CD14-positive monocyte (primary cell): ENCODE measurements around the gene DNAAF5. TPM values are rescaled to one million over a fixed set of nuclear protein-coding genes. Genes with fewer than 3 reads are reported as not detected.

Experiments
- DNase-seq, 3 donors: peaks; one replicate each; pipeline ENCODE4 v3.0.0-alpha.2; 2011 to 2022
- H2AFZ ChIP-seq: 2 replicates; pipeline ENCODE4 v1.6.0; 2012; ENCODE audit warnings: mild to moderate bottlenecking, low read depth, low read length, inconsistent platforms; ENCODE audit not compliant: insufficient read depth, poor library complexity, severe bottlenecking
- H3K27ac ChIP-seq, 2 donors: 1 replicate in 1 of 2; 2 replicates in 1 of 2; pipeline ENCODE4 v1.5.1; 2012 to 2013; ENCODE audit warnings: low read length in 2 of 2, control low read depth in 1 of 2, inconsistent platforms in 1 of 2, low read depth in 1 of 2, mild to moderate bottlenecking in 1 of 2
- H3K27me3 ChIP-seq, 2 donors: one replicate each; pipeline versions ENCODE4 v1.6.0 to v1.6.1; 2011 to 2013; ENCODE audit warnings: low read length in 2 of 2; ENCODE audit not compliant: control insufficient read depth in 2 of 2, insufficient read depth in 2 of 2
- H3K36me3 ChIP-seq, 2 donors: replicated peaks in 1 of 2; 1 replicate in 1 of 2; 2 replicates in 1 of 2; pipeline versions ENCODE4 v1.5.1 to v1.6.1; 2012 to 2013; ENCODE audit warnings: low read length in 2 of 2, control low read depth in 1 of 2, inconsistent platforms in 1 of 2, mild to moderate bottlenecking in 1 of 2; ENCODE audit not compliant: insufficient read depth in 2 of 2, control insufficient read depth in 1 of 2
- H3K4me1 ChIP-seq, 2 donors: 1 replicate in 1 of 2; 2 replicates in 1 of 2; pipeline versions ENCODE4 v1.5.1 to v1.6.1; 2012 to 2013; ENCODE audit warnings: low read length in 2 of 2, control low read depth in 1 of 2, inconsistent platforms in 1 of 2, mild to moderate bottlenecking in 1 of 2, moderate library complexity in 1 of 2; ENCODE audit not compliant: insufficient read depth in 2 of 2, control insufficient read depth in 1 of 2
- H3K4me2 ChIP-seq: replicated peaks from 2 replicates; pipeline ENCODE3; 2012; ENCODE audit warnings: low read length, moderate library complexity, mild to moderate bottlenecking; ENCODE audit not compliant: poor library complexity, severe bottlenecking; ENCODE audit errors: extremely low read depth
- H3K4me3 ChIP-seq, 3 experiments: fragments of 200-600 bp in 1 of 3; sonication (generic) in 1 of 3; replicated peaks in 1 of 3; 1 replicate in 2 of 3; 2 replicates in 1 of 3; pipeline ENCODE4 v1.5.1; 2011 to 2013; ENCODE audit warnings: low read length in 3 of 3, mild to moderate bottlenecking in 3 of 3, control low read depth in 2 of 3, low read depth in 2 of 3, inconsistent platforms in 1 of 3, moderate library complexity in 1 of 3
- H3K79me2 ChIP-seq: 2 replicates; pipeline ENCODE4 v1.6.0; 2012; ENCODE audit warnings: mild to moderate bottlenecking, control low read depth, inconsistent platforms, low read length, moderate library complexity; ENCODE audit not compliant: insufficient read depth
- H3K9ac ChIP-seq: 2 replicates; pipeline ENCODE4 v1.6.0; 2017; ENCODE audit warnings: low read length, mild to moderate bottlenecking; ENCODE audit not compliant: insufficient read depth, poor library complexity, severe bottlenecking
- H3K9me3 ChIP-seq, 2 donors: replicated peaks in 1 of 2; 1 replicate in 1 of 2; 2 replicates in 1 of 2; pipeline versions ENCODE4 v1.5.1 to v1.6.1; 2012 to 2013; ENCODE audit warnings: low read length in 2 of 2, control low read depth in 1 of 2; ENCODE audit not compliant: control insufficient read depth in 1 of 2, insufficient read depth in 1 of 2
- H4K20me1 ChIP-seq: 2 replicates; pipeline ENCODE4 v1.6.0; 2012; ENCODE audit warnings: mild to moderate bottlenecking, low read length, control low read depth, moderate library complexity; ENCODE audit not compliant: insufficient read depth
- H3K27ac Mint-ChIP-seq, 7 donors: one replicate each; pipeline ENCODE4 v1.8.0; 2020; ENCODE audit warnings: mild to moderate bottlenecking in 7 of 7, mixed read lengths in 7 of 7, moderate library complexity in 6 of 7, inconsistent platforms in 2 of 7
- H3K27me3 Mint-ChIP-seq, 3 donors: one replicate each; pipeline ENCODE4 v1.8.0; 2021 to 2022; ENCODE audit warnings: low read depth in 3 of 3, mild to moderate bottlenecking in 3 of 3, mixed read lengths in 3 of 3, moderate library complexity in 3 of 3, inconsistent platforms in 1 of 3
- H3K36me3 Mint-ChIP-seq, 2 donors: one replicate each; pipeline ENCODE4 v1.8.0; 2020; ENCODE audit warnings: mixed read lengths in 2 of 2, inconsistent platforms in 1 of 2, mild to moderate bottlenecking in 1 of 2
- H3K4me1 Mint-ChIP-seq: one replicate; pipeline ENCODE4 v1.8.0; 2020; ENCODE audit warnings: mild to moderate bottlenecking, mixed read lengths
- H3K4me3 Mint-ChIP-seq, 2 donors: one replicate each; pipeline ENCODE4 v1.8.0; 2020; ENCODE audit warnings: mild to moderate bottlenecking in 2 of 2, mixed read lengths in 2 of 2, moderate library complexity in 1 of 2
- H3K9me3 Mint-ChIP-seq, 7 donors: one replicate each; pipeline ENCODE4 v1.8.0; 2020 to 2022; ENCODE audit warnings: mixed read lengths in 7 of 7, mild to moderate bottlenecking in 6 of 7, moderate library complexity in 6 of 7, inconsistent platforms in 2 of 7
- WGBS: methylation state at CpG from one replicate; pipeline ENCODE4 v1.1.5; 2013; ENCODE audit warnings: missing lambda C conversion rate; ENCODE audit not compliant: insufficient coverage; 5-methylcytosine and 5-hydroxymethylcytosine counted together
- intact Hi-C, 2 donors: fragments of 100-400 bp; cut with micrococcal nuclease; formaldehyde crosslinking; loops; one replicate each; pipeline versions ENCODE4 v1.15.0 to v1.15.1; 2023
- polyA plus RNA-seq, 3 donors: library from polyadenylated mRNA; depleted of rRNA in 1 of 3; unstranded in 2 of 3; stranded (reverse) in 1 of 3; fragments of 300-500 nt in 2 of 3; fragments of >200 nt in 1 of 3; fragmentation: Illumina TruSeq in 2 of 3; gene quantifications; 1 replicate in 2 of 3; 2 replicates in 1 of 3; pipeline ENCODE4 v1.2.3, GENCODE V29; 2012 to 2021
- TF ChIP-seq, protein P1 (sequence below): fragments of 200-600 bp; IDR thresholded peaks from one replicate; pipeline ENCODE4 v1.8.0; 2022; ENCODE audit warnings: antibody characterized with exemption, mild to moderate bottlenecking

Gene DNAAF5
- polyA plus RNA-seq, 3 donors: 1.2 to 9.6 (median 2.0) TPM

GRCh38 chr7:784971-785370, 58.5 kb downstream of the DNAAF5 start:
- Mint-ChIP-seq H3K4me1 (no peaks in the 10 kb centered on the region), H3K4me3 (no peak overlapping the region), H3K27ac (no peak overlapping the region), H3K9me3 (peaks cover 12 to 16% (median 12%) of the 10 kb centered on the region in 7 donors), H3K27me3 (peaks cover 0 to 4% (median 0%) of the 10 kb centered on the region in 3 donors), H3K36me3 (peaks cover 39 to 61% of the 10 kb centered on the region in 2 donors)
- Histone ChIP-seq H3K27ac (no peak overlapping the region), H3K9me3 (no peaks in the 10 kb centered on the region), H3K36me3 (peaks cover 13 to 36% of the 10 kb centered on the region in 2 donors), H4K20me1 (no peaks in the 10 kb centered on the region), H3K4me1 (no peaks in the 10 kb centered on the region), H2AFZ (no peak overlapping the region), H3K4me3 (no peak overlapping the region), H3K9ac (no peak overlapping the region), H3K27me3 (no peaks in the 10 kb centered on the region), H3K4me2 (no peak overlapping the region), H3K79me2 (no peaks in the 10 kb centered on the region)
- TF ChIP-seq, protein P1, sequence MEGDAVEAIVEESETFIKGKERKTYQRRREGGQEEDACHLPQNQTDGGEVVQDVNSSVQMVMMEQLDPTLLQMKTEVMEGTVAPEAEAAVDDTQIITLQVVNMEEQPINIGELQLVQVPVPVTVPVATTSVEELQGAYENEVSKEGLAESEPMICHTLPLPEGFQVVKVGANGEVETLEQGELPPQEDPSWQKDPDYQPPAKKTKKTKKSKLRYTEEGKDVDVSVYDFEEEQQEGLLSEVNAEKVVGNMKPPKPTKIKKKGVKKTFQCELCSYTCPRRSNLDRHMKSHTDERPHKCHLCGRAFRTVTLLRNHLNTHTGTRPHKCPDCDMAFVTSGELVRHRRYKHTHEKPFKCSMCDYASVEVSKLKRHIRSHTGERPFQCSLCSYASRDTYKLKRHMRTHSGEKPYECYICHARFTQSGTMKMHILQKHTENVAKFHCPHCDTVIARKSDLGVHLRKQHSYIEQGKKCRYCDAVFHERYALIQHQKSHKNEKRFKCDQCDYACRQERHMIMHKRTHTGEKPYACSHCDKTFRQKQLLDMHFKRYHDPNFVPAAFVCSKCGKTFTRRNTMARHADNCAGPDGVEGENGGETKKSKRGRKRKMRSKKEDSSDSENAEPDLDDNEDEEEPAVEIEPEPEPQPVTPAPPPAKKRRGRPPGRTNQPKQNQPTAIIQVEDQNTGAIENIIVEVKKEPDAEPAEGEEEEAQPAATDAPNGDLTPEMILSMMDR: no peak
- no peak for DNase-seq
- WGBS: 98% methylated on average over 21 of the region's 21 CpGs
- intact Hi-C loops: loop anchor here in 1 of 2 donors (10.0 kb wide), 1 partner anchor 280 kb away; no protein-coding TSS in a partner anchor

GRCh38 chr7:785416-785815, 58.9 kb downstream of the DNAAF5 start:
- TF ChIP-seq, protein P1: no peak
- peaks cover 35 to 57% of the 10 kb centered on the region in 2 donors for H3K36me3 Mint-ChIP-seq
- no peaks in the 10 kb centered on the region for H4K20me1 ChIP-seq
- no peak overlapping the region for H3K27ac ChIP-seq
- DNase-seq: no peak
- H3K27ac Mint-ChIP-seq: no peak overlapping the region
- H2AFZ ChIP-seq: no peak overlapping the region
- no peaks in the 10 kb centered on the region for H3K27me3 ChIP-seq
- 97% methylated on average over 10 of the region's 10 CpGs for WGBS
- H3K4me3 Mint-ChIP-seq: no peak overlapping the region
- no peaks in the 10 kb centered on the region for H3K9me3 ChIP-seq
- no peak overlapping the region for H3K9ac ChIP-seq
- no peaks in the 10 kb centered on the region for H3K4me1 ChIP-seq
- intact Hi-C loops: loop anchor here in 1 of 2 donors (10.0 kb wide), 1 partner anchor 279 kb away; no protein-coding TSS in a partner anchor
- H3K79me2 ChIP-seq: no peaks in the 10 kb centered on the region
- no peaks in the 10 kb centered on the region for H3K4me1 Mint-ChIP-seq
- H3K27me3 Mint-ChIP-seq: peaks cover 0 to 4% (median 0%) of the 10 kb centered on the region in 3 donors
- H3K36me3 ChIP-seq: peaks cover 11 to 36% of the 10 kb centered on the region in 2 donors
- no peak overlapping the region for H3K4me2 ChIP-seq
- H3K4me3 ChIP-seq: no peak overlapping the region
- H3K9me3 Mint-ChIP-seq: peaks cover 12 to 16% (median 12%) of the 10 kb centered on the region in 7 donors
